ENCODE measurements around the gene CYGB.

DNA sequence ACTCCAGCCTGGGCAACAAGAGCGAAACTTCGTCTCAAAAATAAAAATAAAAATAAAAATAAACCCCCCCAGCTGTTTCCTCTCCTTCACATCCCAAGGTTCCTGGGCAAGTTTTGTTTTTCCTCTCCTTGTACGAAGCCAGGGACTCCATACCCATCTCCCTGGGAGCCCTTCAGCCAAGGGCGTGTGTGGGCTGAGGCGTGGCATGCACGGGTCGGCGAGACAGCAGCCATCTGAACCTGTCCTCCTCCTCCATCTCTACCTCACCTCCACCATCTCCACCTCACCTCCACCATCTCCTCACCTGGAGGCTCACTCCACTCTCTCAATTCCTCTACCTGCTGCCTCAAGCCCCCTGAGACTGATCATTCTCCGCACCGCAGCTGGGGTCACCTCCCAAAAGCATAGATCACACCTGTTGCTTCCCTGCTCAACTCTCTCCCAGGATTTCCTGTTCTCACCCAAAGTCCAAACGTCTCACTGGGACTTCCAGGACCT lies 53.2 kb downstream of the CYGB start:
- TF ChIP-seq, protein P1, sequence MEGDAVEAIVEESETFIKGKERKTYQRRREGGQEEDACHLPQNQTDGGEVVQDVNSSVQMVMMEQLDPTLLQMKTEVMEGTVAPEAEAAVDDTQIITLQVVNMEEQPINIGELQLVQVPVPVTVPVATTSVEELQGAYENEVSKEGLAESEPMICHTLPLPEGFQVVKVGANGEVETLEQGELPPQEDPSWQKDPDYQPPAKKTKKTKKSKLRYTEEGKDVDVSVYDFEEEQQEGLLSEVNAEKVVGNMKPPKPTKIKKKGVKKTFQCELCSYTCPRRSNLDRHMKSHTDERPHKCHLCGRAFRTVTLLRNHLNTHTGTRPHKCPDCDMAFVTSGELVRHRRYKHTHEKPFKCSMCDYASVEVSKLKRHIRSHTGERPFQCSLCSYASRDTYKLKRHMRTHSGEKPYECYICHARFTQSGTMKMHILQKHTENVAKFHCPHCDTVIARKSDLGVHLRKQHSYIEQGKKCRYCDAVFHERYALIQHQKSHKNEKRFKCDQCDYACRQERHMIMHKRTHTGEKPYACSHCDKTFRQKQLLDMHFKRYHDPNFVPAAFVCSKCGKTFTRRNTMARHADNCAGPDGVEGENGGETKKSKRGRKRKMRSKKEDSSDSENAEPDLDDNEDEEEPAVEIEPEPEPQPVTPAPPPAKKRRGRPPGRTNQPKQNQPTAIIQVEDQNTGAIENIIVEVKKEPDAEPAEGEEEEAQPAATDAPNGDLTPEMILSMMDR (conservative IDR thresholded peaks at IDR 0.05; ENCODE audit: low read length): no peak
- no peak for TF ChIP-seq EZH2phosphoT487 (IDR thresholded peaks at IDR 0.05; ENCODE audit: borderline replicate concordance, low read depth, low read length)
